H1 (cell line): Measurements from ENCODE around the gene GCSAM. TPM values are rescaled to one million over a fixed set of nuclear protein-coding genes. Genes with fewer than 3 reads are reported as not detected.

Experiments used
- CTCF ChIA-PET: fragments of 300-600 bp; sonication (Branson Sonifier 250); formaldehyde crosslinking; loops from one replicate; lab custom pipeline; 2021; ENCODE audit not compliant: partially characterized antibody; lab: Charles Lee
- POLR2A ChIA-PET: fragments of 300-600 bp; sonication (Branson Sonifier 250); formaldehyde crosslinking; loops from one replicate; lab custom pipeline; 2021; ENCODE audit warnings: inconsistent platforms; ENCODE audit not compliant: partially characterized antibody; lab: Charles Lee
- DNase-seq, 2 experiments: peaks; one replicate each; pipeline versions ENCODE4 v3.0.0 to v3.0.0-alpha.2; 2010 to 2022; ENCODE audit warnings: low spot score in 2 of 2, low read depth in 1 of 2, mixed read lengths in 1 of 2
- FAIRE-seq: peaks from 2 replicates; lab custom pipeline; 2011; peaks lifted over from hg19 to GRCh38; lab: Jason Lieb, UNC
- H2AFZ ChIP-seq: 2 replicates; pipeline ENCODE4 v1.8.1; 2012; ENCODE audit warnings: low read length, inconsistent platforms
- H2AK5ac ChIP-seq: 2 replicates; pipeline ENCODE4 v1.6.1; 2013; ENCODE audit warnings: low read depth, low read length
- H2BK120ac ChIP-seq: replicated peaks from 2 replicates; pipeline ENCODE3; 2013; ENCODE audit warnings: low read depth, low read length, inconsistent platforms
- H2BK12ac ChIP-seq: 2 replicates; pipeline ENCODE4 v1.6.1; 2013; ENCODE audit warnings: low read depth, low read length
- H2BK15ac ChIP-seq: 2 replicates; pipeline ENCODE4 v1.6.1; 2013; ENCODE audit warnings: low read length
- H2BK20ac ChIP-seq: 2 replicates; pipeline ENCODE4 v1.6.1; 2013; ENCODE audit warnings: low read length
- H2BK5ac ChIP-seq: 2 replicates; pipeline ENCODE4 v1.6.1; 2013; ENCODE audit warnings: low read depth, low read length
- H3K14ac ChIP-seq: 2 replicates; pipeline ENCODE4 v1.6.1; 2013; ENCODE audit warnings: inconsistent platforms; ENCODE audit not compliant: insufficient read length
- H3K18ac ChIP-seq: 2 replicates; pipeline ENCODE4 v1.6.1; 2013; ENCODE audit warnings: low read length; ENCODE audit errors: extremely low read depth
- H3K23ac ChIP-seq: 2 replicates; pipeline ENCODE4 v1.6.1; 2013; ENCODE audit warnings: inconsistent platforms; ENCODE audit not compliant: insufficient read length
- H3K23me2 ChIP-seq: 2 replicates; pipeline ENCODE4 v1.6.1; 2013; ENCODE audit warnings: low read depth, low read length
- H3K27ac ChIP-seq: 2 replicates; pipeline ENCODE4 v1.6.1; 2011; ENCODE audit warnings: low read depth, low read length, inconsistent platforms
- H3K27me3 ChIP-seq, 4 experiments: replicated peaks in 1 of 4; 1 replicate in 1 of 4; 2 replicates in 3 of 4; pipeline versions ENCODE4 v1.6.1 to v1.8.1; 2011 to 2013; ENCODE audit warnings: low read length in 3 of 4, mild to moderate bottlenecking in 3 of 4, inconsistent platforms in 2 of 4, mixed read lengths in 2 of 4, moderate library complexity in 1 of 4; ENCODE audit not compliant: control insufficient read depth in 3 of 4, insufficient read depth in 3 of 4; ENCODE audit errors: extremely low read depth in 1 of 4
- H3K36me3 ChIP-seq, 4 experiments: 2 replicates each; pipeline versions ENCODE4 v1.6.1 to v1.8.1; 2011 to 2013; ENCODE audit warnings: mild to moderate bottlenecking in 4 of 4, low read length in 3 of 4, moderate library complexity in 2 of 4, control low read depth in 1 of 4, inconsistent platforms in 1 of 4; ENCODE audit not compliant: insufficient read depth in 4 of 4, control insufficient read depth in 2 of 4
- H3K4ac ChIP-seq: replicated peaks from 2 replicates; pipeline ENCODE3; 2013; ENCODE audit warnings: low read length, low read depth, mixed read lengths, inconsistent platforms; ENCODE audit not compliant: insufficient read length
- H3K4me1 ChIP-seq, 4 experiments: replicated peaks in 1 of 4; 1 replicate in 1 of 4; 2 replicates in 3 of 4; pipeline versions ENCODE4 v1.6.1 to v1.8.1; 2011 to 2013; ENCODE audit warnings: low read length in 3 of 4, inconsistent platforms in 2 of 4, mixed read lengths in 1 of 4; ENCODE audit not compliant: insufficient read depth in 4 of 4, control insufficient read depth in 3 of 4
- H3K4me2 ChIP-seq, 2 experiments: 2 replicates each; pipeline versions ENCODE4 v1.6.1 to v1.8.1; 2011 to 2013; ENCODE audit warnings: low read depth in 2 of 2, low read length in 2 of 2, control low read depth in 1 of 2, inconsistent platforms in 1 of 2, mild to moderate bottlenecking in 1 of 2; ENCODE audit not compliant: insufficient read depth in 1 of 2
- H3K4me3 ChIP-seq, 4 experiments: fragments of 200-600, 300-600 bp in 1 of 4; sonication (generic), shearing (Covaris generic), sonication (Bioruptor Twin) in 1 of 4; 2 replicates each; pipeline versions ENCODE4 v1.5.1 to v1.8.1; 2011 to 2016; ENCODE audit warnings: low read length in 4 of 4, low read depth in 3 of 4, control low read depth in 2 of 4, inconsistent platforms in 2 of 4, mild to moderate bottlenecking in 2 of 4, mixed read lengths in 1 of 4, moderate library complexity in 1 of 4; ENCODE audit not compliant: insufficient read depth in 2 of 4; ENCODE audit errors: extremely low read depth in 1 of 4
- H3K56ac ChIP-seq: replicated peaks from 2 replicates; pipeline ENCODE3; 2013; ENCODE audit warnings: low read depth, mild to moderate bottlenecking, mixed read lengths, low read length, inconsistent platforms; ENCODE audit not compliant: insufficient read length
- H3K79me1 ChIP-seq: 2 replicates; pipeline ENCODE4 v1.6.1; 2013; ENCODE audit warnings: low read depth, low read length, control low read depth
- H3K79me2 ChIP-seq, 2 experiments: 2 replicates each; pipeline versions ENCODE4 v1.6.1 to v1.8.1; 2012 to 2013; ENCODE audit warnings: low read length in 2 of 2, mild to moderate bottlenecking in 2 of 2, inconsistent platforms in 1 of 2; ENCODE audit not compliant: insufficient read depth in 2 of 2, control insufficient read depth in 1 of 2
- H3K9ac ChIP-seq, 4 experiments: replicated peaks in 1 of 4; 1 replicate in 1 of 4; 2 replicates in 3 of 4; pipeline versions ENCODE4 v1.6.1 to v1.8.1; 2011 to 2013; ENCODE audit warnings: low read depth in 3 of 4, low read length in 3 of 4, control low read depth in 2 of 4, mild to moderate bottlenecking in 2 of 4, moderate library complexity in 2 of 4, inconsistent platforms in 1 of 4; ENCODE audit errors: extremely low read depth in 1 of 4
- H3K9me3 ChIP-seq, 2 experiments: 2 replicates each; pipeline versions ENCODE4 v1.6.1 to v1.8.1; 2012 to 2013; ENCODE audit warnings: mild to moderate bottlenecking in 2 of 2, moderate library complexity in 2 of 2, control low read depth in 1 of 2, inconsistent platforms in 1 of 2, low read depth in 1 of 2, low read length in 1 of 2, mixed read lengths in 1 of 2; ENCODE audit not compliant: insufficient read depth in 2 of 2
- H4K20me1 ChIP-seq, 2 experiments: replicated peaks in 1 of 2; 2 replicates each; pipeline versions ENCODE3 to v1.8.1; 2011 to 2013; ENCODE audit warnings: inconsistent platforms in 2 of 2, low read length in 2 of 2, mild to moderate bottlenecking in 1 of 2; ENCODE audit not compliant: insufficient read depth in 2 of 2, control insufficient read depth in 1 of 2
- H4K5ac ChIP-seq: 2 replicates; pipeline ENCODE4 v1.6.1; 2013; ENCODE audit warnings: low read length, low read depth, mixed read lengths, inconsistent platforms; ENCODE audit not compliant: insufficient read length
- H4K8ac ChIP-seq: 2 replicates; pipeline ENCODE4 v1.8.0; 2013; ENCODE audit warnings: mild to moderate bottlenecking, moderate library complexity, low read length, inconsistent platforms; ENCODE audit not compliant: insufficient read depth; ENCODE audit errors: extremely low read depth
- H4K91ac ChIP-seq: replicated peaks from 2 replicates; pipeline ENCODE3; 2013; ENCODE audit warnings: low read length, mixed read lengths, inconsistent platforms; ENCODE audit not compliant: insufficient read length
- CREB1 ChIP-seq: IDR thresholded peaks from 2 replicates; pipeline ENCODE4 v1.6.1; 2012; ENCODE audit warnings: inconsistent platforms
- POLR2A ChIP-seq, 2 experiments: IDR thresholded peaks; 1 replicate in 1 of 2; 2 replicates in 1 of 2; pipeline ENCODE4 v1.6.1; 2011; ENCODE audit warnings: low read depth in 2 of 2, low read length in 2 of 2, mild to moderate bottlenecking in 2 of 2; ENCODE audit errors: control extremely low read depth in 1 of 2
- polyA plus RNA-seq, 7 experiments: library from polyadenylated mRNA; depleted of rRNA in 3 of 7; stranded (reverse) in 5 of 7; unstranded in 2 of 7; fragments of >200 nt in 5 of 7; fragments of 200-250 nt in 2 of 7; gene quantifications; 1 replicate in 5 of 7; 2 replicates in 1 of 7; 4 replicates in 1 of 7; pipeline versions ENCODE4 v1.2.1 to v1.2.3, GENCODE V29; 2011 to 2013; ENCODE audit warnings: missing spikeins in 2 of 7, mixed read lengths in 2 of 7
- total RNA-seq: library from RNA; stranded (reverse); fragmentation: NEBNext Ultra II Directional; extraction: Animal tissue kit (Norgen Biotek cat#: 25700); gene quantifications from 2 replicates; pipeline ENCODE4 v1.2.1, GENCODE V29; 2021

Gene GCSAM
- total and polyA plus RNA-seq, 2 of the 8 experiments (the other 6 are each of a cell fraction or from before 2014, with no cell fraction given): not detected

- H2BK120ac ChIP-seq: no peak overlapping the region
- H3K36me3 ChIP-seq: peaks cover 0 to 6% (median 1%) of the 10 kb centered on the region in 4 experiments; a peak in 2 of 8 replicates
- no peak overlapping the region; a peak in 1 of 4 replicates for H3K4me2 ChIP-seq
- H2AK5ac ChIP-seq: no peak overlapping the region
- no peak overlapping the region for H3K4ac ChIP-seq
- CTCF ChIA-PET: interaction anchor here (1.5 to 2.5 kb wide), 3 partner anchors 18 to 45 kb away, joined by 3 to 16 read pairs (median 6); no protein-coding TSS in a partner anchor
- POLR2A ChIA-PET: no interaction called here
- peaks cover 0 to 11% of the 10 kb centered on the region in 2 experiments; a peak in 2 of 4 replicates for H3K79me2 ChIP-seq
- no peak overlapping the region for H4K8ac ChIP-seq
- H3K18ac ChIP-seq: no peak overlapping the region
- H3K9ac ChIP-seq: no peak overlapping the region
- no peaks in the 10 kb centered on the region for H3K27me3 ChIP-seq
- H3K79me1 ChIP-seq: no peaks in the 10 kb centered on the region; the same call in 1 of the 2 replicates
- H2BK12ac ChIP-seq: no peak overlapping the region
- H2BK15ac ChIP-seq: no peak overlapping the region
- FAIRE-seq: no peak
- H2BK5ac ChIP-seq: no peak overlapping the region
- no peak overlapping the region for H3K56ac ChIP-seq
- H4K91ac ChIP-seq: no peak overlapping the region
- no peaks in the 10 kb centered on the region for H3K23me2 ChIP-seq
- H2BK20ac ChIP-seq: no peak overlapping the region
- no peaks in the 10 kb centered on the region for H3K9me3 ChIP-seq
- H3K27ac ChIP-seq: no peak overlapping the region
- H3K4me3 ChIP-seq: no peak overlapping the region
- no peak overlapping the region for H4K5ac ChIP-seq
- no peak overlapping the region for H2AFZ ChIP-seq
- no peaks in the 10 kb centered on the region for H4K20me1 ChIP-seq
- no peak overlapping the region for H3K14ac ChIP-seq
- no peak for DNase-seq
- no peak for TF ChIP-seq POLR2A (IDR thresholded peaks at IDR 0.05; ENCODE audit: control extremely low read depth in 1 of 2, low read depth in 2 of 2, low read length in 2 of 2)
- TF ChIP-seq CREB1: no peak
- no peak overlapping the region for H3K23ac ChIP-seq
- H3K4me1 ChIP-seq: peaks cover 2 to 10% (median 5%) of the 10 kb centered on the region in 4 experiments; a peak in 5 of 7 replicates
Observed at GRCh38 chr3:112093180-112093522, 39.9 kb downstream of the GCSAM start.
